ENCODE results near the gene KIF16B.
"Not testable (repeated sequence)": the region's sequence is repeated elsewhere in the genome, so short reads cannot be mapped to it uniquely, and the experiment has no call there.

Gene KIF16B

GRCh38 chr20:16290358-16290757 lies 282.9 kb downstream of the KIF16B start:
- no peak for DNase-seq (ENCODE audit: low read depth)

- DNase-seq (ENCODE audit: low read depth): no peak
Observed at GRCh38 chr20:16287776-16288175, 285.5 kb downstream of the KIF16B start.

GRCh38 chr20:16286601-16287000 lies 286.6 kb downstream of the KIF16B start:
- no peak for DNase-seq (ENCODE audit: low read depth)

- no peak for DNase-seq (ENCODE audit: low read depth)
Observed at GRCh38 chr20:16284385-16285100, 288.7 kb downstream of the KIF16B start.

GRCh38 chr20:16283978-16284377 lies 289.3 kb downstream of the KIF16B start:
- no peak for DNase-seq (ENCODE audit: low read depth)

- no peak for DNase-seq (ENCODE audit: low read depth)
Observed at GRCh38 chr20:16283307-16283706, 289.9 kb downstream of the KIF16B start.

GRCh38 chr20:16280219-16280618 lies 293.0 kb downstream of the KIF16B start:
- DNase-seq (ENCODE audit: low read depth): no peak

GRCh38 chr20:16279320-16279719 lies 293.9 kb downstream of the KIF16B start:
- DNase-seq (ENCODE audit: low read depth): no peak

- DNase-seq (ENCODE audit: low read depth): no peak
Observed at GRCh38 chr20:16273812-16274555, 299.3 kb downstream of the KIF16B start.

- DNase-seq (ENCODE audit: low read depth): no peak
Observed at GRCh38 chr20:16272780-16273360, 300.4 kb downstream of the KIF16B start.

- DNase-seq (ENCODE audit: low read depth): no peak
Observed at GRCh38 chr20:16271450-16271849, 301.8 kb downstream of the KIF16B start.

GRCh38 chr20:16270989-16271388 lies 302.3 kb downstream of the KIF16B start:
- no peak for DNase-seq (ENCODE audit: low read depth)

GRCh38 chr20:16270314-16270931 lies 302.8 kb downstream of the KIF16B start:
- no peak for DNase-seq (ENCODE audit: low read depth)

GRCh38 chr20:16267526-16267925 lies 305.7 kb downstream of the KIF16B start:
- DNase-seq (ENCODE audit: low read depth): no peak

GRCh38 chr20:16265334-16265733 lies 307.9 kb downstream of the KIF16B start:
- no peak for DNase-seq (ENCODE audit: low read depth)

GRCh38 chr20:16263582-16263981 lies 309.7 kb downstream of the KIF16B start:
- DNase-seq (ENCODE audit: low read depth): no peak

GRCh38 chr20:16262594-16262993 lies 310.7 kb downstream of the KIF16B start:
- DNase-seq (ENCODE audit: low read depth): no peak

- DNase-seq (ENCODE audit: low read depth): no peak
Observed at GRCh38 chr20:16261733-16262273, 311.4 kb downstream of the KIF16B start.

- no peak for DNase-seq (ENCODE audit: low read depth)
Observed at GRCh38 chr20:16260911-16261310, 312.3 kb downstream of the KIF16B start.

- not testable (repeated sequence) for DNase-seq (ENCODE audit: low read depth)
Observed at GRCh38 chr20:16260133-16260532, 313.1 kb downstream of the KIF16B start.

GRCh38 chr20:16258766-16259165 lies 314.5 kb downstream of the KIF16B start:
- DNase-seq (ENCODE audit: low read depth): no peak

GRCh38 chr20:16257813-16258430 lies 315.3 kb downstream of the KIF16B start:
- DNase-seq (ENCODE audit: low read depth): no peak
